ENCODE results near the gene FBXL7. TPM values are rescaled to one million over a fixed set of nuclear protein-coding genes. Genes with fewer than 3 reads are reported as not detected.

The FBXL7 gene
- total and polyA plus RNA-seq, 2 experiments from 2014 or later = 4.5 to 15.2 TPM

DNA sequence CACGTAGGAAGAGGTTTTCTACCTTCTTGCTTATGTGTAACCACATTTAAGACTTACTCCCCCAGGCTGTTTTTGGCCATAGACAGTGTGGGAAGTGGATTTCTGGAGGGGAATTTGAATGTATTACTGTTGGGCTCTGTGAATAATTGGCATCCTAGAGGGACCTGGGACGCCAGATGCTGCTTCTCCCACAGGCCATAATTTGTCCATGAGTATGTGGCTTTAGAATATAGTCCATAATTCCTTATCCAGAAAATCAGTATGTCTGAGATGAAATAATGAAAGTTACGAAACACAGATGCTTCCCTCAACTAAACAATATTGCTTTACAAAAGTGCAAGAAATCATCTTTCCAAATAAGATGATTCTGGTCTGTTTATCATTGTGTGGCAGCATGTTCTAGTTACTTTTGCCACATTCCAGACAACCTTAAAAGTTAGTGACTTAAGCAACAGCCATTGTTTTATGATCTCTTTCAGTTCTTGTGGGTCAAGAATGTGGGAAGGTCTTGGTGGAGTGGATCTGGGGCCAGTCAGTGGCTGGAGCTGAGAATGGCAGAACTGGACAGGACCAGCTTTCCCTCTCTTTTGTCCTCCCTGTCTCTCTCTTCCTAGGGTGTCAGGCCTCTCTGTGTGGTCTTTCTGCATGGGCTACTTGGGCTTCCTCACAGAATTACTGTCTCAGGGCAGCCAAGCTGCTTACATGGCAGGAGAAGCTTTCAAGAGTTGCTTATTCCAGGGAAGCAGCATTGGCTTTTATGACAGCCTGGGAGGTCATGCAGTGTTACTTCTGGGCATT is 79.4 kb downstream of the FBXL7 start:
- ATAC-seq (no peak), DNase-seq (ENCODE audit: low spot score) (no peak)
- peaks cover 8% of the 10 kb centered on the region; the same call in 1 of the 2 replicates for H3K9me2 ChIP-seq (ENCODE audit: insufficient read depth)
- H3K27ac Mint-ChIP-seq = no peak overlapping the region
- H3K79me2 ChIP-seq (replicated peaks; ENCODE audit: insufficient read depth) = peaks cover 48% of the 10 kb centered on the region
- H3K36me3 Mint-ChIP-seq (ENCODE audit: low read depth) = peaks cover 42% of the 10 kb centered on the region
- H3K4me1 Mint-ChIP-seq = no peaks in the 10 kb centered on the region
- H4K20me1 ChIP-seq (replicated peaks; ENCODE audit: insufficient read depth) = no peaks in the 10 kb centered on the region
- no peak overlapping the region for H3K4me3 ChIP-seq
- peaks cover 18% of the 10 kb centered on the region for H3K9me3 Mint-ChIP-seq
- H3K27me3 ChIP-seq (ENCODE audit: insufficient read depth) = no peaks in the 10 kb centered on the region
- H2AFZ ChIP-seq = no peak overlapping the region
- H3K4me3 Mint-ChIP-seq = no peak overlapping the region
- H3K4me1 ChIP-seq (ENCODE audit: insufficient read depth) = no peaks in the 10 kb centered on the region
- 0 out of 2 replicates have a peak, but pooled peaks cover 3% of the 10 kb centered on the region for H3K36me3 ChIP-seq (ENCODE audit: insufficient read depth)
- TF ChIP-seq EZH2 (IDR thresholded peaks at IDR 0.05; ENCODE audit: low read depth, unreplicated experiment) (no peak), CREB1 (CRISPR knock-in tag; IDR thresholded peaks at IDR 0.05; ENCODE audit: low read depth) (no peak), NANOG (IDR thresholded peaks at IDR 0.05; ENCODE audit: borderline replicate concordance) (no peak), POLR2AphosphoS5 (IDR thresholded peaks at IDR 0.05; ENCODE audit: low read depth) (no peak), EZH2phosphoT487 (IDR thresholded peaks at IDR 0.05; ENCODE audit: unreplicated experiment) (no peak), ZNF331 (CRISPR knock-in tag; IDR thresholded peaks at IDR 0.05; ENCODE audit: low read depth) (no peak), JUNB (IDR thresholded peaks at IDR 0.05; ENCODE audit: unreplicated experiment) (no peak), ZNF114 (CRISPR knock-in tag; IDR thresholded peaks at IDR 0.05) (no peak), STAT1 (IDR thresholded peaks at IDR 0.05; ENCODE audit: unreplicated experiment) (no peak)
- TF ChIP-seq, protein P1, sequence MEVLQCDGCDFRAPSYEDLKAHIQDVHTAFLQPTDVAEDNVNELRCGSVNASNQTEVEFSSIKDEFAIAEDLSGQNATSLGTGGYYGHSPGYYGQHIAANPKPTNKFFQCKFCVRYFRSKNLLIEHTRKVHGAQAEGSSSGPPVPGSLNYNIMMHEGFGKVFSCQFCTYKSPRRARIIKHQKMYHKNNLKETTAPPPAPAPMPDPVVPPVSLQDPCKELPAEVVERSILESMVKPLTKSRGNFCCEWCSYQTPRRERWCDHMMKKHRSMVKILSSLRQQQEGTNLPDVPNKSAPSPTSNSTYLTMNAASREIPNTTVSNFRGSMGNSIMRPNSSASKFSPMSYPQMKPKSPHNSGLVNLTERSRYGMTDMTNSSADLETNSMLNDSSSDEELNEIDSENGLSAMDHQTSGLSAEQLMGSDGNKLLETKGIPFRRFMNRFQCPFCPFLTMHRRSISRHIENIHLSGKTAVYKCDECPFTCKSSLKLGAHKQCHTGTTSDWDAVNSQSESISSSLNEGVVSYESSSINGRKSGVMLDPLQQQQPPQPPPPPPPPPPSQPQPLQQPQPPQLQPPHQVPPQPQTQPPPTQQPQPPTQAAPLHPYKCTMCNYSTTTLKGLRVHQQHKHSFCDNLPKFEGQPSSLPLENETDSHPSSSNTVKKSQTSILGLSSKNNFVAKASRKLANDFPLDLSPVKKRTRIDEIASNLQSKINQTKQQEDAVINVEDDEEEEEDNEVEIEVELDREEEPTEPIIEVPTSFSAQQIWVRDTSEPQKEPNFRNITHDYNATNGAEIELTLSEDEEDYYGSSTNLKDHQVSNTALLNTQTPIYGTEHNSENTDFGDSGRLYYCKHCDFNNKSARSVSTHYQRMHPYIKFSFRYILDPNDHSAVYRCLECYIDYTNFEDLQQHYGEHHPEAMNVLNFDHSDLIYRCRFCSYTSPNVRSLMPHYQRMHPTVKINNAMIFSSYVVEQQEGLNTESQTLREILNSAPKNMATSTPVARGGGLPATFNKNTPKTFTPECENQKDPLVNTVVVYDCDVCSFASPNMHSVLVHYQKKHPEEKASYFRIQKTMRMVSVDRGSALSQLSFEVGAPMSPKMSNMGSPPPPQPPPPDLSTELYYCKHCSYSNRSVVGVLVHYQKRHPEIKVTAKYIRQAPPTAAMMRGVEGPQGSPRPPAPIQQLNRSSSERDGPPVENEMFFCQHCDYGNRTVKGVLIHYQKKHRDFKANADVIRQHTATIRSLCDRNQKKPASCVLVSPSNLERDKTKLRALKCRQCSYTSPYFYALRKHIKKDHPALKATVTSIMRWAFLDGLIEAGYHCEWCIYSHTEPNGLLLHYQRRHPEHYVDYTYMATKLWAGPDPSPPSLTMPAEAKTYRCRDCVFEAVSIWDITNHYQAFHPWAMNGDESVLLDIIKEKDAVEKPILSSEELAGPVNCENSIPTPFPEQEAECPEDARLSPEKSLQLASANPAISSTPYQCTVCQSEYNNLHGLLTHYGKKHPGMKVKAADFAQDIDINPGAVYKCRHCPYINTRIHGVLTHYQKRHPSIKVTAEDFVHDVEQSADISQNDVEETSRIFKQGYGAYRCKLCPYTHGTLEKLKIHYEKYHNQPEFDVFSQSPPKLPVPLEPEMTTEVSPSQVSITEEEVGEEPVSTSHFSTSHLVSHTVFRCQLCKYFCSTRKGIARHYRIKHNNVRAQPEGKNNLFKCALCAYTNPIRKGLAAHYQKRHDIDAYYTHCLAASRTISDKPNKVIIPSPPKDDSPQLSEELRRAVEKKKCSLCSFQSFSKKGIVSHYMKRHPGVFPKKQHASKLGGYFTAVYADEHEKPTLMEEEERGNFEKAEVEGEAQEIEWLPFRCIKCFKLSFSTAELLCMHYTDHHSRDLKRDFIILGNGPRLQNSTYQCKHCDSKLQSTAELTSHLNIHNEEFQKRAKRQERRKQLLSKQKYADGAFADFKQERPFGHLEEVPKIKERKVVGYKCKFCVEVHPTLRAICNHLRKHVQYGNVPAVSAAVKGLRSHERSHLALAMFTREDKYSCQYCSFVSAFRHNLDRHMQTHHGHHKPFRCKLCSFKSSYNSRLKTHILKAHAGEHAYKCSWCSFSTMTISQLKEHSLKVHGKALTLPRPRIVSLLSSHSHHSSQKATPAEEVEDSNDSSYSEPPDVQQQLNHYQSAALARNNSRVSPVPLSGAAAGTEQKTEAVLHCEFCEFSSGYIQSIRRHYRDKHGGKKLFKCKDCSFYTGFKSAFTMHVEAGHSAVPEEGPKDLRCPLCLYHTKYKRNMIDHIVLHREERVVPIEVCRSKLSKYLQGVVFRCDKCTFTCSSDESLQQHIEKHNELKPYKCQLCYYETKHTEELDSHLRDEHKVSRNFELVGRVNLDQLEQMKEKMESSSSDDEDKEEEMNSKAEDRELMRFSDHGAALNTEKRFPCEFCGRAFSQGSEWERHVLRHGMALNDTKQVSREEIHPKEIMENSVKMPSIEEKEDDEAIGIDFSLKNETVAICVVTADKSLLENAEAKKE (CRISPR knock-in tag; IDR thresholded peaks at IDR 0.05) = no peak
- TF ChIP-seq, protein P2, sequence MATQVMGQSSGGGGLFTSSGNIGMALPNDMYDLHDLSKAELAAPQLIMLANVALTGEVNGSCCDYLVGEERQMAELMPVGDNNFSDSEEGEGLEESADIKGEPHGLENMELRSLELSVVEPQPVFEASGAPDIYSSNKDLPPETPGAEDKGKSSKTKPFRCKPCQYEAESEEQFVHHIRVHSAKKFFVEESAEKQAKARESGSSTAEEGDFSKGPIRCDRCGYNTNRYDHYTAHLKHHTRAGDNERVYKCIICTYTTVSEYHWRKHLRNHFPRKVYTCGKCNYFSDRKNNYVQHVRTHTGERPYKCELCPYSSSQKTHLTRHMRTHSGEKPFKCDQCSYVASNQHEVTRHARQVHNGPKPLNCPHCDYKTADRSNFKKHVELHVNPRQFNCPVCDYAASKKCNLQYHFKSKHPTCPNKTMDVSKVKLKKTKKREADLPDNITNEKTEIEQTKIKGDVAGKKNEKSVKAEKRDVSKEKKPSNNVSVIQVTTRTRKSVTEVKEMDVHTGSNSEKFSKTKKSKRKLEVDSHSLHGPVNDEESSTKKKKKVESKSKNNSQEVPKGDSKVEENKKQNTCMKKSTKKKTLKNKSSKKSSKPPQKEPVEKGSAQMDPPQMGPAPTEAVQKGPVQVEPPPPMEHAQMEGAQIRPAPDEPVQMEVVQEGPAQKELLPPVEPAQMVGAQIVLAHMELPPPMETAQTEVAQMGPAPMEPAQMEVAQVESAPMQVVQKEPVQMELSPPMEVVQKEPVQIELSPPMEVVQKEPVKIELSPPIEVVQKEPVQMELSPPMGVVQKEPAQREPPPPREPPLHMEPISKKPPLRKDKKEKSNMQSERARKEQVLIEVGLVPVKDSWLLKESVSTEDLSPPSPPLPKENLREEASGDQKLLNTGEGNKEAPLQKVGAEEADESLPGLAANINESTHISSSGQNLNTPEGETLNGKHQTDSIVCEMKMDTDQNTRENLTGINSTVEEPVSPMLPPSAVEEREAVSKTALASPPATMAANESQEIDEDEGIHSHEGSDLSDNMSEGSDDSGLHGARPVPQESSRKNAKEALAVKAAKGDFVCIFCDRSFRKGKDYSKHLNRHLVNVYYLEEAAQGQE (IDR thresholded peaks at IDR 0.05; ENCODE audit: unreplicated experiment) = no peak
- TF ChIP-seq, protein P3, sequence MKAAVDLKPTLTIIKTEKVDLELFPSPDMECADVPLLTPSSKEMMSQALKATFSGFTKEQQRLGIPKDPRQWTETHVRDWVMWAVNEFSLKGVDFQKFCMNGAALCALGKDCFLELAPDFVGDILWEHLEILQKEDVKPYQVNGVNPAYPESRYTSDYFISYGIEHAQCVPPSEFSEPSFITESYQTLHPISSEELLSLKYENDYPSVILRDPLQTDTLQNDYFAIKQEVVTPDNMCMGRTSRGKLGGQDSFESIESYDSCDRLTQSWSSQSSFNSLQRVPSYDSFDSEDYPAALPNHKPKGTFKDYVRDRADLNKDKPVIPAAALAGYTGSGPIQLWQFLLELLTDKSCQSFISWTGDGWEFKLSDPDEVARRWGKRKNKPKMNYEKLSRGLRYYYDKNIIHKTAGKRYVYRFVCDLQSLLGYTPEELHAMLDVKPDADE (IDR thresholded peaks at IDR 0.05) = no peak
- TF ChIP-seq, protein P4, sequence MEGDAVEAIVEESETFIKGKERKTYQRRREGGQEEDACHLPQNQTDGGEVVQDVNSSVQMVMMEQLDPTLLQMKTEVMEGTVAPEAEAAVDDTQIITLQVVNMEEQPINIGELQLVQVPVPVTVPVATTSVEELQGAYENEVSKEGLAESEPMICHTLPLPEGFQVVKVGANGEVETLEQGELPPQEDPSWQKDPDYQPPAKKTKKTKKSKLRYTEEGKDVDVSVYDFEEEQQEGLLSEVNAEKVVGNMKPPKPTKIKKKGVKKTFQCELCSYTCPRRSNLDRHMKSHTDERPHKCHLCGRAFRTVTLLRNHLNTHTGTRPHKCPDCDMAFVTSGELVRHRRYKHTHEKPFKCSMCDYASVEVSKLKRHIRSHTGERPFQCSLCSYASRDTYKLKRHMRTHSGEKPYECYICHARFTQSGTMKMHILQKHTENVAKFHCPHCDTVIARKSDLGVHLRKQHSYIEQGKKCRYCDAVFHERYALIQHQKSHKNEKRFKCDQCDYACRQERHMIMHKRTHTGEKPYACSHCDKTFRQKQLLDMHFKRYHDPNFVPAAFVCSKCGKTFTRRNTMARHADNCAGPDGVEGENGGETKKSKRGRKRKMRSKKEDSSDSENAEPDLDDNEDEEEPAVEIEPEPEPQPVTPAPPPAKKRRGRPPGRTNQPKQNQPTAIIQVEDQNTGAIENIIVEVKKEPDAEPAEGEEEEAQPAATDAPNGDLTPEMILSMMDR (conservative IDR thresholded peaks at IDR 0.05; ENCODE audit: low read depth in 2 of 2) = no peak
- H3F3A ChIP-seq (replicated peaks; ENCODE audit: low read depth) = no peaks in the 10 kb centered on the region
- H3K27ac ChIP-seq (ENCODE audit: low read depth) = no peak overlapping the region
- H3K4me2 ChIP-seq = no peak overlapping the region
- H3K27me3 Mint-ChIP-seq (ENCODE audit: insufficient read depth, low read depth, poor library complexity) = peaks cover 2% of the 10 kb centered on the region
